Spinal cord (tissue), 10 donors: ENCODE data around the gene RIPOR2. TPM values are rescaled to one million over a fixed set of nuclear protein-coding genes. Genes with fewer than 3 reads are reported as not detected.

ENCODE experiments used
- DNase-seq, 6 donors: peaks; one replicate each; pipeline versions ENCODE4 v3.0.0 to v3.0.0-alpha.2; 2013 to 2015; ENCODE audit warnings: low spot score in 6 of 6, low read depth in 4 of 6
- H3K27ac ChIP-seq: one replicate; pipeline ENCODE4 v1.5.1; 2013; ENCODE audit warnings: low read depth, low read length, control low read depth
- H3K27me3 ChIP-seq: one replicate; pipeline ENCODE4 v1.6.1; 2013; ENCODE audit warnings: low read length; ENCODE audit not compliant: control insufficient read depth, insufficient read depth
- H3K36me3 ChIP-seq: one replicate; pipeline ENCODE4 v1.6.1; 2013; ENCODE audit warnings: low read length; ENCODE audit not compliant: control insufficient read depth, insufficient read depth
- H3K4me1 ChIP-seq: one replicate; pipeline ENCODE4 v1.6.1; 2013; ENCODE audit warnings: low read length; ENCODE audit not compliant: control insufficient read depth, insufficient read depth
- H3K4me3 ChIP-seq: one replicate; pipeline ENCODE4 v1.5.1; 2013; ENCODE audit warnings: low read depth, low read length, control low read depth
- H3K9me3 ChIP-seq: one replicate; pipeline ENCODE4 v1.6.1; 2013; ENCODE audit warnings: low read length; ENCODE audit not compliant: control insufficient read depth, insufficient read depth
- WGBS: methylation state at CpG from one replicate; pipeline ENCODE4 v1.1.5; 2013; ENCODE audit warnings: missing lambda C conversion rate; ENCODE audit not compliant: insufficient coverage; 5-methylcytosine and 5-hydroxymethylcytosine counted together
- polyA plus RNA-seq, 2 donors: library from polyadenylated mRNA; unstranded; fragments of 120-200 nt; gene quantifications; one replicate each; pipeline ENCODE4 v1.2.1, GENCODE V29; 2013; ENCODE audit not compliant: insufficient read length in 2 of 2
- total RNA-seq, 2 donors: library from RNA; depleted of rRNA in 1 of 2; stranded (reverse); fragments of 120-200 nt in 1 of 2; fragments of >200 nt in 1 of 2; gene quantifications; one replicate each; pipeline versions ENCODE4 v1.2.3 to v1.2.4, GENCODE V29; 2013 to 2014
- donor health status: healthy.

Gene RIPOR2
- total and polyA plus RNA-seq, 4 donors: 25.0 to 34.2 (median 30.9) TPM

GRCh38 chr6:24971067-24971466, 35.3 kb upstream of the RIPOR2 start:
- Histone ChIP-seq H3K4me3 (no peak overlapping the region), H3K36me3 (no peaks in the 10 kb centered on the region), H3K4me1 (no peaks in the 10 kb centered on the region), H3K9me3 (no peaks in the 10 kb centered on the region), H3K27me3 (no peaks in the 10 kb centered on the region), H3K27ac (no peak overlapping the region)
- WGBS: 70% methylated on average over 2 of the region's 2 CpGs
- DNase-seq: no peak

GRCh38 chr6:24969343-24969860, 33.6 kb upstream of the RIPOR2 start:
- no peak for DNase-seq
- WGBS: 72% methylated on average over 2 of the region's 2 CpGs
- Histone ChIP-seq H3K9me3 (no peaks in the 10 kb centered on the region), H3K36me3 (no peaks in the 10 kb centered on the region), H3K4me3 (no peak overlapping the region), H3K27me3 (no peaks in the 10 kb centered on the region), H3K4me1 (no peaks in the 10 kb centered on the region), H3K27ac (no peak overlapping the region)

GRCh38 chr6:24968783-24969182, 33.0 kb upstream of the RIPOR2 start:
- no peaks in the 10 kb centered on the region for H3K9me3 ChIP-seq
- no peak for DNase-seq
- 90% methylated on average over 3 of the region's 5 CpGs for WGBS
- no peak overlapping the region for H3K4me3 ChIP-seq
- H3K36me3 ChIP-seq: no peaks in the 10 kb centered on the region
- H3K27me3 ChIP-seq: no peaks in the 10 kb centered on the region
- H3K27ac ChIP-seq: no peak overlapping the region
- H3K4me1 ChIP-seq: no peaks in the 10 kb centered on the region

GRCh38 chr6:24967211-24967610, 31.5 kb upstream of the RIPOR2 start:
- 83% methylated on average over 1 of the region's 1 CpG for WGBS

GRCh38 chr6:24966381-24966780, 30.6 kb upstream of the RIPOR2 start:
- no peaks in the 10 kb centered on the region for H3K4me1 ChIP-seq
- H3K4me3 ChIP-seq: no peak overlapping the region
- H3K27ac ChIP-seq: no peak overlapping the region
- H3K36me3 ChIP-seq: no peaks in the 10 kb centered on the region
- peak in 2 of 6 donors; percentile 17 to 59 for DNase-seq
- H3K9me3 ChIP-seq: no peaks in the 10 kb centered on the region
- 100% methylated on average over 3 of the region's 4 CpGs for WGBS
- no peaks in the 10 kb centered on the region for H3K27me3 ChIP-seq

More at GRCh38 chr6:24967211-24967610, 31.5 kb upstream of the RIPOR2 start:
- no peaks in the 10 kb centered on the region for H3K9me3 ChIP-seq
- no peaks in the 10 kb centered on the region for H3K27me3 ChIP-seq
- no peaks in the 10 kb centered on the region for H3K4me1 ChIP-seq
- H3K4me3 ChIP-seq: no peak overlapping the region
- H3K36me3 ChIP-seq: no peaks in the 10 kb centered on the region
- no peak for DNase-seq
- no peak overlapping the region for H3K27ac ChIP-seq

- no peaks in the 10 kb centered on the region for H3K27me3 ChIP-seq
- peaks cover 7% of the 10 kb centered on the region for H3K4me1 ChIP-seq
- no peak overlapping the region for H3K4me3 ChIP-seq
- no peaks in the 10 kb centered on the region for H3K9me3 ChIP-seq
- no peak for DNase-seq
- no peaks in the 10 kb centered on the region for H3K36me3 ChIP-seq
- whole genome bisulfite sequencing: 87% methylated on average over 2 of the region's 6 CpGs
- no peak overlapping the region for H3K27ac ChIP-seq
Observed at GRCh38 chr6:24963887-24964570, 28.3 kb upstream of the RIPOR2 start.

GRCh38 chr6:24963339-24963738, 27.6 kb upstream of the RIPOR2 start:
- H3K27ac ChIP-seq: no peak overlapping the region
- DNase-seq: no peak
- peaks cover 7% of the 10 kb centered on the region for H3K4me1 ChIP-seq
- no peaks in the 10 kb centered on the region for H3K9me3 ChIP-seq
- no CpG with 5 or more reads among the region's 1 CpG for WGBS
- no peaks in the 10 kb centered on the region for H3K27me3 ChIP-seq
- H3K4me3 ChIP-seq: no peak overlapping the region
- H3K36me3 ChIP-seq: no peaks in the 10 kb centered on the region

- no peak overlapping the region for H3K4me3 ChIP-seq
- no peak for DNase-seq
- no peaks in the 10 kb centered on the region for H3K36me3 ChIP-seq
- peaks cover 7% of the 10 kb centered on the region for H3K4me1 ChIP-seq
- H3K9me3 ChIP-seq: no peaks in the 10 kb centered on the region
- WGBS: 81% methylated on average over 2 of the region's 5 CpGs
- no peaks in the 10 kb centered on the region for H3K27me3 ChIP-seq
- no peak overlapping the region for H3K27ac ChIP-seq
Observed at GRCh38 chr6:24961852-24962251, 26.1 kb upstream of the RIPOR2 start.

GRCh38 chr6:24960991-24961475, 25.3 kb upstream of the RIPOR2 start:
- peak in 5 of 6 donors; percentile 17 to 74 (median 31) for DNase-seq
- 14% methylated on average over 1 of the region's 3 CpGs for whole genome bisulfite sequencing
- Histone ChIP-seq H3K27ac (no peak overlapping the region), H3K9me3 (no peaks in the 10 kb centered on the region), H3K4me1 (peaks cover 7% of the 10 kb centered on the region), H3K4me3 (no peak overlapping the region), H3K36me3 (no peaks in the 10 kb centered on the region), H3K27me3 (no peaks in the 10 kb centered on the region)

- Histone ChIP-seq H3K9me3 (no peaks in the 10 kb centered on the region), H3K27me3 (no peaks in the 10 kb centered on the region), H3K4me3 (no peak overlapping the region), H3K27ac (no peak overlapping the region), H3K36me3 (no peaks in the 10 kb centered on the region), H3K4me1 (peaks cover 7% of the 10 kb centered on the region)
- no peak for DNase-seq
- WGBS: no CpG with 5 or more reads among the region's 1 CpG
Observed at GRCh38 chr6:24959319-24959718, 23.6 kb upstream of the RIPOR2 start.
